AG08395 (cell line): ENCODE data around the gene ENDOD1.
"Not testable (repeated sequence)": the region's sequence is repeated elsewhere in the genome, so short reads cannot be mapped to it uniquely, and the experiment has no call there.

ENCODE experiments used
- DNase-seq: peaks from one replicate; pipeline ENCODE4 v3.0.0; 2012; ENCODE audit warnings: mixed read lengths, low spot score

The ENDOD1 gene

DNA sequence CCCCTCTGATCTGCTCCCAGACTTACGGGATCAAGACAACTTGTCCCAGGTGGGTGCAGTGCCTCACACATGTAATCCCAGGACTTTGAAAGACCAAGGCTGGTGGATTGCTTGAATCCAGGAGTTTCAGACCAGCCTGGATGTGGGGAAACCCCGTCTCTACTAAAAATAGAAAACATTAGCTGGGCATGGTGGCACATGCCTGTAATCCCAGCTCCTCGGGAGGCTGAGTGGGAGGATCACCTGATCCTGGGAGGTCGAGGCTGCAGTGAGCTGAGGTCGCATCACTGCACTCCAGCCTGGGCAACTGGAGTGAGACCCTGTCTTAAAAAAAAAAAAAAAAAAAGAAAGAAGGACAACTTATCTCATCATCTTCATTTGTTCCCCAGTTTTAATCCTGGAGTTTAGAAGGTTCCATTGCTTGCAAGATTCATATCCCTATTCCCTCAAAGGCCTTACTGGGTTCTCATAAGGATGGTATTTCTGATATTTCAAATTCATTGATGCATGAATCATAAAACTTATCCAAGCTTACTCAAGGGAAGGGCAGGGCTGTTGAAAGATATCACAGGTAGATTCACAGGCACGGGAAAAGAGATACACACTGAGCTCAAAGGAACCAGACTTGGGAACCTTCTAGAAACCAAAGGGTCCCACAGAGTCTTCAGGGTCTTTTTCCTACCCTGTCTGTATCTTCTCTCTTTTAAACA lies 14.6 kb downstream of the ENDOD1 start:
- no peak for DNase-seq

DNA sequence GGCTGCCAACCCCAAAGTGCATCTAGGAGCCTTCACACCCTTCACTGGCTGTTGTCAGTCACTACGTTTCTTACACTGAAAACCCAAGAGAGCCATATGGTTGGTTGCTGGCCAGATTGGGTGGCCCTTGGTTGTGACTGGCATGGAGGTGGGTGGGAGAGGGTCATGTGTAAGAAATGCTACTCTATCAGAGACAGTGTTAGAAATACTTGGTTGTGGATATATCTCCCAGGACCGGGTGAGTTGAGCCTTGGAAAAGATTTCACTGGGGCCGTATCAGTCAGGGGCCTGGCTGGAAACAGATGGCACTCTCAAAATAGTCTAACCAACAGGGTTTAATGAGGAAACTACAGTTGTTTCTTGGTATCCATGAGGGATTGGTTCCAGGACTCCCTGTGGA lies 15.2 kb downstream of the ENDOD1 start:
- DNase-seq = no peak

DNA sequence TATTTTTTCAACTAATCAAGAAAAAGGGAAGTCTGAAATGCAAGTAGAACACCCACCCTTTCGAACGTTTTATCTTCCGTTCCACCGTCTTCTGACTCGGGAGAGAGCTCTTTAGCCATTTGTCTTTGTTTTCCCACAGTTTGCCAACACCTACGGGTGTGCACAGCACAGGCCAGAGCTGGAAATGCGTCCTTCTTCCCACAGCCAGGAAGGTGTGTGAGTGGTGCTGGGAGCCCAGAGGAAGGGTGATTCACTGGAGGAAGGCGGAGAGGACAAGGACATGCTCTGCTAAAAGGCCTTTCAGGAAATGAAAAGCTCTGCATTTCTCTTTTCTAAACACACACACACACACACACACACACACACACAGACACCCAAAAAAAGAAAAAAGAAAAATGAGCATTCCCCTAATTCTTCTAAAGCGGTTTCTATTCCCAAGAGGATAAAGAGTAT lies 18.5 kb downstream of the ENDOD1 start:
- DNase-seq = peak; percentile 18

DNA sequence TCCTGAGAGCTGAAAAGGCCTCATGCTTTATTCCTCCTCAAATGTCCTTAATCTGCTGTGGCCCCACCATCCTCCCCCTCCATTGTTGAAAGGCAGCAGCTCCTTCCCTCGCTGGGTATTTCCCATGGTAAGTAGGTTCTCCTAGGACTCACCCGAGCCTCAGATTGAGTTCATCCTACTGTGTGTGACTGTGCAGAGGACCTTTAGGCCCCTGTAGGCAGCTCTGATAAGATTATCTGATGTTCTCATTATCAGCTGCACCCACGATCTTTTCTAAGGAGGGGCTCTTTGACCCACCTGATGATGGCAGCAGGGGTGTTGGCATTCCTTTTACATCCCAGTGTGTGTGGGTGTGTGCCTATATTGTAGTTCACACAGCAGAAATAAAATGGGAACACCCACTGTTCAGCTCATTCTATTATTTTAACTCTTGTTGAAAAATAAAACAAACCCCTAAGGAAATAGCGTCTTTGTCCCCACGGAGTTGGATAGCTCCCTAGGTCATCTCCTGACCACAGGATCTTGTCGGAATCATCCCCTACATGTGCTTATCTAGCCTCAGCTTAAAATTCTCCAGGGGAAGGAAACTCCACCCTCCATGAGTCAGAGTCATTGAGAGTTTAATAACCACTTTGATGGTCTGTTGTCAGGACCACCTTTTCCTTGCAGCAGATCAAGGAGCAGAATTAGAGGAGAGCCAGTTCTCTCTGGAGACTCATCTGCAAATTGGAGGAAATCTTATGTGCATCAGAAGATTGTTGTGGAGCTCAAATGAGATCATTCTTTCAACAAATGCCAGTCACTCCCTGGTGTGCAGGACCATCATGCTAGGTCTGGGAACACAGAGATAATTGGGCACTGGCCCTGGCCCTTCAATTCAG lies 19.3 kb downstream of the ENDOD1 start:
- no peak for DNase-seq

DNA sequence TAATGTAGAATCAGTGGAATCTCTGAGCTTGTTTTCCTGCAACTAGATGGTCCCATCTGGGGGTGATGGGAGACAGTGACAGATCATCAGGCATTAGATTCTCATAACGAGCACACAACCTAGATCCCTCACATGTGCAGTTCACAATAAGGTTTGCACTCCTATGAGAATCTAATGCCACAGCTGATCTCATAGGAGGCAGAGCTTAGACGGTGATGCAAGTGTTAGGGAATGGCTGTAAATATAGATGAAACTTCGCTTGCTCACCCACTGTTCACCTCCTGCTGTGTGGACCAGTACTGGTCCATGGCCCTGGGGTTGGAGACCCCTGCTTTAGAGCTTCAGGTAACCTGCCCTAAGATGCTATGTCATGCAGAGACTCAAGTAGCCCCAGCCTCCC lies 21.8 kb downstream of the ENDOD1 start:
- not testable (repeated sequence) for DNase-seq

DNA sequence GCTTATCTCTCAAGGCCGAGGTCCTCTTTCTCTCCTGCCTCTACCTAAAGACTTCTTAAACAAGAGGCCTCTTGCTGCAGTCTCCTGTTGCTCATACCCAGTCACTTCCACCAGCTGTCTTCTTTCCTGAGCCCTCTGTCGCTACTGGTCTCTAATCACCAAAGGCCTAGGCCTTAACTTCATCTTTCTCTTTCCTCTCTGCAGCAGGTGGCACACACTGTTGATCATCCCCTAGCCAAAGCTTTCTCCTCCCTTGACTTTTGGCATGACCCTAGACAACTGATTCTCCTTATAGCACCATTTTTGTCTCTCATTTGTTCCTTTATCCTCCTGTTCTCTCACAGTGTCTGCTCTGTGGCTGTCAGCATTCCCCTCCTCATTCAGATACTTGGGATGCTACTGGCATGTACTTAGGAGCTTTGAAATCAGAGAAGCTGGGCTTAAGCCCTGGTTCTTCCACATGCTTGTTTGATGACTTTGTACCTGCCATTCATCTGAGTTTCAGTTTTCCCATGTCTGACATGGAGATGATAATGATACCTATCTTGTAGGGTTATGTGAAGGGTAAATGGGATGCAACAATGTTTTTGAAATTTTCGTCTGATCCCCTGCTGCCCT lies 22.4 kb downstream of the ENDOD1 start:
- no peak for DNase-seq

GRCh38 chr11:95115597-95115996 lies 26.0 kb downstream of the ENDOD1 start:
- no peak for DNase-seq

- DNase-seq = no peak
These were observed 29.9 kb downstream of the ENDOD1 start for GRCh38 chr11:95119361-95120060.

- no peak for DNase-seq
These were observed 32.1 kb downstream of the ENDOD1 start for GRCh38 chr11:95121698-95122097.

DNA sequence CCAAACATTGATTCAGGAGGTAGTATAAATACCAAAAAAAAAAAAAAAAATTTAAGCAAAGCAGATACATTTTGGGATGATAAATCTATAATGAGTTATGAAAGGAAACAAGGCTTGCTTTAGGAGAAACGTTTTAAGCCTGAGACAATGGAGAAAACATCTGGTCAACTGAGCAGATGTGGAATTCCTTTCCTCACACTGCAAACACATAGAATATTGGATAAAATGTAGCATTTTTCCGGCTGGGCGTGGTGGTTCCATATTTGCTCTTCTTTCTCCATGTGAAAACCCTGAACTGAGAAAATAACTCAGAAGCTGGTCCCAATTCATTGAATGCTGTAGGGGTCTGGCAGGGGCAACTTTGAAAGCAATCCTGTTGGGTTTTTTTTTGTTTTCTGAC lies 33.9 kb downstream of the ENDOD1 start:
- DNase-seq = no peak

GRCh38 chr11:95128602-95129001 lies 39.0 kb downstream of the ENDOD1 start:
- DNase-seq = no peak

- DNase-seq = no peak
These were observed 43.3 kb downstream of the ENDOD1 start for GRCh38 chr11:95132956-95133355.

DNA sequence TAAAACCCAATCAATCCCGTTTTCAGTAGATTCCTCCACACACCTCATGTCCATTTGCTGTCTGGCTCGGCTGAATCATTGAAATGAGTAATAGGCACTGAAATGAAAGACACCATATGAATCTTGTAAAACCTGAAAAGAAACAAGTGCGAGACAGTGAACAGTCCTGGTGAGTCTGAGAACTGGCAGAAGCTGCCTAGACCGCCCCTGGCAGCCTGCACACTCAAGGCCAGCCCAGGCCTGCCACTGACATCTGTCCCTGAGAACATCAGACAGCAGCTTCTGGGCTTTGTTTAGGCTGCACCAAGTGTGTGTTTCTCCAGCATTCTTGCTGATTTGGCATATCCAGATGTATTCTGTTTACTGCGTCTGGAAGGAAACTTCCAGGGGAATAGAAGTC lies 44.8 kb downstream of the ENDOD1 start:
- DNase-seq = peak; percentile 66

DNA sequence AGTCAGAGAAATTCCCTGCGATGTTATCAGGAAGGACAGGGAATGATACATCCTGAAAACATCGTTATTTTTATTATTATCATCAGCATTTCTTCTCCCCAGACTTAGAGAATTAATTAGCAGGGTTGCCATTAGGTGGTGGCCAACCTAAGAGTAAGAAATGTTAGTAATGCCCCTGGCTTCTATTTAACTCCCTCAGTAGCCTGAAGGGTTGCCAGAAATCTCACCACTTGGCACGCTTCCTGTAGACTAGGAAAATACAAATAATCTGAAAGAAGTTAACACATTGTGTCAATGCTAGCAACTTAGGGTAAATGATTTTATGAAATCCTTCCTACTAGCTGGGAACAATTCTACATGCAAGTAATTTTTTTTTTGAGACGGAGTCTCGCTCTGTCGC lies 45.5 kb downstream of the ENDOD1 start:
- no peak for DNase-seq

DNA sequence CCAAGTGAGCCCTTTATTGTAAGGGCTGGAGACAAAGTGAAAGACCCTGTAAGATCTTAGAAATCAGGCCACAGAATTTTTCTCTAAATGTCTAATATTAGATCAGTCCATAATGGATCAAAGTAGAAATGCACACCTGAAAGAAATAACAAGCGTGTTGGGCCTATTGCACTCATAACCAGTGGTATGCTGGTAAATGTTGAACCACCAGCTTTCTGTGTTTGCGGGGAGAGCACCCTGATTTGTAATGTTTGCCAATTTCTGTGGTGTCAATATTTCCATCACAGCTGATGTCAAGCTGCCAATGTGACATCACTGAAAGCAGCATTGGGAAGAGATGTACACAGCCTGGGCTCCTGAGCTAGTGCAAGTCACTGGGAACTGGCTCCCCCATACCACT lies 46.2 kb downstream of the ENDOD1 start:
- DNase-seq = no peak

- not testable (repeated sequence) for DNase-seq
These were observed 47.1 kb downstream of the ENDOD1 start for GRCh38 chr11:95136747-95137146.

DNA sequence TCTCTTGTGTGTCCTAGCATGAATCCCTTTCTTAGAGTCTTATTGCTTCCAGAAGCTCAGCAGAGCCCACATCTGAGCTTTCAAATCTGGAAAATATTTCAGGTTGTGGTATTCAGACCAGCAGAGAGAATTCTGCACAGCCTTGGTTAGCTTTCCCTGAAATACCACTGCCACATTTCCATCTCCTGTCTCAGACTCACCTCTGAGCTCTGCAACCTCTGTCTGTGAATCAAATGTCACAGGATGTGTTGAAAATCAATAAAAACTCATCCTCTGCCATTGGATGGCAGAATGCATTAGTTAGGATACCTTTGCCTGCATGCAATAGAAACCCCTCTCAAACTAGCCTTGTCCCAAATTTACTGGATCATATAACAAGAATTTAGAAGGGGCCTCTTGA lies 47.7 kb downstream of the ENDOD1 start:
- DNase-seq = no peak

DNA sequence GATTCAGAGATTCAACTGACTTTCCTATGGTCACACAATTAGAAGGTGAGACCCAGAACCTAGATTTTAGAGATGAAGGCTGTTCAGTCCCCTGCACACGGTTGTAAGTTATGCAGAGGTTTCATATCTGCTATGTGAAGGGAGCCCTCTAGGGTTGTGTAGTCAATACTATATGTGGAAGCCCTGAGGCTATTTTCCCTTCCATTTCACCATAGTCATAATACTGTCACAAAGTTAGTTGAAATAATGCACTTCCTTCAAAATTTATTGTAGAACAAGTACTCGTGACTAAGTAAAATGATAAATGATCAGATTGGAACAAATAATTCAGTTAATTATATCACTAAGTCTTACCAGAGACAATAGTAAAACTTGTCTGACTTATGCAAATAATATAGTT lies 48.8 kb downstream of the ENDOD1 start:
- DNase-seq = no peak

DNA sequence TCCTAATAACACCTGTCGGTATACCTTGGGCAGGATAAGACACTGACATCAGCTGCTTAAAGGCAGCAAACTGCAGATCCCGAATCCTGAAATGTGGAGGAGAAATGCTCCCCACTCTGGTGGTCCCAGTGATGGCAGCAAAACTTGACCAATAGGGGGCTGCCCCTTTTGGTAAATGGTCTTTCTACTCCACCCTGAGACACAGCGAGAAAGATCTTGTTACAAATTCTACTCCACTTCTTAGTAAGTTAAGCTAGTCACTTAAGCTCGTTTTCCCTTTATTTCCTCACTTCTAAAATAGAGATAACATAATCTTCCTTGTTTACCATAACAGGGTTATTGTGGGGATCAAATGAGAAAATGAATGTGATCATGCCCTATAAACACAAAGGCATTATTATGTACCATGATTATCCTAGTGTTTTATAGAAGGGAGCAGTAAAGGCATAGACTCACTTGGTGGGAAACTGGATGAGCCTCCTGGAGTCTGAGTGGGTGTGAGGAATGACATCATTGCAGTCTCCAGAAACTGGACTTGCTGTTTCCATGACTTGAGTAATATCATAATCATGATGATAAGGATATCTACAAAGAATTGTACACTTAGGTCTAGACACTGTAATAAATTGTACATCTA lies 50.9 kb downstream of the ENDOD1 start:
- no peak for DNase-seq

GRCh38 chr11:95142431-95142830 lies 52.8 kb downstream of the ENDOD1 start:
- peak; percentile 19 for DNase-seq

GRCh38 chr11:95143106-95143681 lies 53.5 kb downstream of the ENDOD1 start:
- DNase-seq = peak; percentile 62
